C4-2B (cell line): ENCODE results near the gene PPP2R5E.
A peak's percentile ranks its signal among the peaks of the same experiment; 100 is the strongest.

ENCODE experiments used
- H3K27ac ChIP-seq: fragments of 450-650 bp; 2 replicates; pipeline ENCODE4 v1.5.1; 2017
- CTCF ChIP-seq: fragments of 450-650 bp; conservative IDR thresholded peaks from 2 replicates; pipeline ENCODE4 v1.5.1; 2017; ENCODE audit warnings: mild to moderate bottlenecking
- ZFX ChIP-seq: fragments of 450-650 bp; IDR thresholded peaks from 2 replicates; pipeline ENCODE4 v1.6.1; 2017

Gene PPP2R5E

GRCh38 chr14:63401646-63402045 lies 141.5 kb downstream of the PPP2R5E start:
- no peak for TF ChIP-seq CTCF
- no peak for TF ChIP-seq ZFX
- H3K27ac ChIP-seq, result no peak overlapping the region

DNA sequence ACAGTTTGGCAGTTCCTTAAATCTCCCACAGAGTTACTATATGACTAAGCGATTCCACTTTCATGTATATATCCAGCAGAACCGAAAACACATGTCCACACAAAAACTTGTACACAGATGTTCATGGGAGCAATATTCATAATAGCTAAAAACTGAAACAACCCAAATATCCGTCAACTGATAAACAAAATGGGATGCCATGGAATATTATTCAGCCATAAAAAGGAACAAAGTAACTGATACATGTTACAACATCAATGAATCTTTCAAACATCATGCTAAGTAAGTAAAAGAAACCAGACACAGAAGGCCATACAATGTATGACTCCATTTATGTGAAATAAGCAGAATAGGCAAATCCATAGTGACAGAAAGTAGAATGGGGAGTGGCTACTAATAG lies 144.2 kb downstream of the PPP2R5E start:
- no peak for TF ChIP-seq ZFX
- TF ChIP-seq CTCF, result no peak
- no peak overlapping the region for H3K27ac ChIP-seq

DNA sequence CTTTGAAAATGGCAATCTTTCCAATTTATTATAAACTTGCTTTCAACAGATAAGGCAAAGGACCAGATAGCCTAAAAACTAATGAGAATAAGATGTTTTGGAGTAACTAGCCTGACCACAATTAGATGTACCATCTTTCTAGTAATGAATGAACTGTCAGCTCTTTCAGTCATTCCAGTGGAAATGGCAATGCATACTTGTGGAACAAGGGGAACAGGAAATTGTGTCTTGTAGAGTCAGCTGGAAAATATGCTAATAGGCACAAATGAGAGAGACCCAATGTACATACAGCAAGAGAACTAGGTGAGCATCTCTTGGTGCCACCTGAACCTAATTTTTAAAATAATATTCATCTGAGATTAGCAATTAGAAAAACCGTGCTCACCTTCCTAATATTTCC lies 148.3 kb downstream of the PPP2R5E start:
- H3K27ac ChIP-seq, result no peak overlapping the region
- TF ChIP-seq CTCF, result no peak
- TF ChIP-seq ZFX, result no peak

DNA sequence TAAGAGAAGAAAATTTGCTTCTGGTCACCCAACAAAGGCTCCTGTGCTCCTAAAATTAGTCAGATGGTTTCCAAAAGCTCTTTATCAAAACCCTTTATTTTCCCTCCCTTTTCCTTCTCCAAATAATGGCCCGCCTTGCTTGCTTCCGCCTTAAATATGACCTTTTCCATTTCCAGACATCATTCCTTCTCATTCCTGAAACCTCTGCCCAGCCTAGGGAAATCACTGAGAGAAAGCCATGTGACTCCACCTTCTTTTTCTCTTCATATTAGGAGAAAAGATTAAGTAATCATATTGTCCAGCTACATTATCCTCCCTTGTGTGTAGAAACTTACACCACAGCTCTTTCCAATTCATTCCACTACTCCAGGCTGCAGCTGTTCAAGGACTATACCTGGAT lies 148.7 kb downstream of the PPP2R5E start:
- no peak overlapping the region for H3K27ac ChIP-seq
- TF ChIP-seq ZFX (no peak), CTCF (no peak)

DNA sequence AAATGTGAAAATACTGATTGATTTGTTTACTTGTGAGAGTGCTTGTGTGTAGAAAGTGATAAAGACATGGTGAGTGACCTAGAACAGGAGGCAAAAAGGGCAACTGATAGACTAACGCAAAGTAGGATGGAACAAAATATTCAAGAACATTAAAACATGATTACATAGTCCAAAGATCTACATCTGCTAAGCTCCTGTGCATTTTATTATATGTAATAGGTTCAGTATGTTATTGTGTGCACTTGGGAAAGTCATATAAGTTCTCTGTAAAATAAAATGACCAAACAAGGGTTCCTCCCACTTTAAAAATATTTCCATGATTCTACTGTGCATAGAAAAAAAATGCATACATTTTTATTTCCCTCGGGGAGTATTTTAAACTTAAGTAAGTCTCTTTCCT lies 150.2 kb downstream of the PPP2R5E start:
- no peak overlapping the region for H3K27ac ChIP-seq
- TF ChIP-seq ZFX, result no peak
- TF ChIP-seq CTCF, result no peak

DNA sequence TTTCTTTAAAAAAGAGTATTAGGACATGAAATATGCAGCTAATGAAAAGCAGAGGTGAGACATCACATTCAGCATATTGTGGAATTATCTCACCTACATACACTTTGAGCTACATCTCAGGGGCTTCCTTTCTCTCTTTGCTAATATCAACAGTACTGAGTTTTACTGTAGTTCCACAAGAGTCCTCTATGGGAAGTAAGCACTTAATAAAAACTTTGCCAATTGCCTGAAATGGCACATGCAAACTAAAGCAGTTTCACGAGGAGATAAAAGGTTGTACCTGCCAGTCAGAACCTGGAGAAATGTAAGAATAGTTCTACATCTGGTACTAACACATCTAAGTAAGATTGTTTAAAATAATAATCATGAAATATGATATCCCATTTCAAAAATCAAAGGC lies 150.9 kb downstream of the PPP2R5E start:
- no peak overlapping the region for H3K27ac ChIP-seq
- peak; percentile 27 for TF ChIP-seq CTCF
- TF ChIP-seq ZFX, result no peak

DNA sequence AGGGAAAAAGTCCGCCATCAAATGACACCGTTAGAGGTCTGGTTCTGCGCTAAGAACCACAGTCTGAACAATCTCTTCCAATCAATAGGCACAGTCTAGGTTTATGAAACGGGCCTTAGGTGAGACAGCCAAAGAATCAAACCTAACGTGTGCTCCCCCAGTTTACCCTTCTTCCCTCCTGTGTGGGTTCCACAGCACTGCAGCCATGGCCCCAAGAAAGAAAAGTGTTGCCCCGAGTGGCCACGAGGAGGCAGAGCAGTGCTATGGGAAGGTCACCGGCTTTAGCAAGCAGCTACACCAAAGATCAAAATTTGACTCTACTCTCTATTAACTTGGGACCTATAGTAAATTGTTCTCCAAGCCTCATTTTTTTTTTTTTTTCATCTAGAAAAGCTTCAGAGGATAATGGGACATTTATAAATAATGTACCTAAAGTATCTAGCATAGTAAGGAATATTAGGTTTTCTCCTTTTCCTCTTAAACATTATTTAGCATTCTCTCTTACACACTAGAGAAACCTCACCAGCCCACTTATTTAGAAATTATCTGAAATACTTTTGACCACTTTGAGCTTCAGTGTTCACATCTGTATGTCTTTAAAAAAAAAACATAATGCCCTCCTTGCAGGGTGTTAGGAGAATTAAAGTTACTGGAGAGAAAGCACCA lies 154.3 kb downstream of the PPP2R5E start:
- TF ChIP-seq CTCF (peak; percentile 96), ZFX (no peak)
- no peak overlapping the region for H3K27ac ChIP-seq
